ENCODE measurements around the gene GPC6.

DNA sequence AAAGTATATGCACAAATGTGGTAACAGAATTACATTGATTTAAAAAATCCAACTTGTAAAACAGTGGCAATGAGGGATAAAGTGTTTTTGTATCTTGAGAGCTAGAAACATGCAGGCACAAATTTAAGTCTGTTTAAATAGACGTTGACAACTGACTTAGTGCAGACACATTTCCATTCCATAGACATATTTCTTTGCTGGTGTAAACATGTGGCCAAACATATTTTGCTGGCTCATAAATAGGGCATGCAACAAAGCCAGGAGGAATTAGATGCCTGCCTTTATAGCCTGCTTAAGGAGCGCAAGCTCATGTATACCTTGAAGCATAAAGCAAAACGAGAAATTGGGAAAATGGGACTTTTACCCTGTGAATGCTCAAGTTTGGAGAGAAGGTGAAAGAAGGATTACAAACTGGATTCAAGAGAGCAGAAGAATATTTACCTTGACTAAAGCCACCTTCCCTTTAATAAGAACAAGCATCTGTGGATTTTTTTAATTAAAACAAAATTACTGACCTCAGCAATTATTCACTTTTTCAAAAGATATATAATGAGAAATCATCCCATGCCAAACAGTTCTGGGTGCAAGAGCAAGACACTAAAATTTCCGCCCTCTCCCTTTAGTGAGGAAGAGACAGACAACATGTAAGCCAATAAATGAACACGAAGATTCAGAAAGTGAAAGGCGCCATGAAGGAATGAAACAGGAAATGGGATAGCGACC lies 1181.9 kb downstream of the GPC6 start:
- no peak for TF ChIP-seq RAD21 (conservative IDR thresholded peaks at IDR 0.05 in 1 of 2, IDR thresholded peaks at IDR 0.05 in 1 of 2)
- no peak for TF ChIP-seq CTCF (IDR thresholded peaks at IDR 0.05)
- TF ChIP-seq POLR2A (IDR thresholded peaks at IDR 0.05; ENCODE audit: low read length): no peak
- TF ChIP-seq CHD2 (IDR thresholded peaks at IDR 0.05; ENCODE audit: low read length, partially characterized antibody): no peak
- TF ChIP-seq REST (IDR thresholded peaks at IDR 0.05): no peak
- TF ChIP-seq MYC (IDR thresholded peaks at IDR 0.05; ENCODE audit: borderline replicate concordance, low read length): no peak
- TF ChIP-seq RCOR1 (IDR thresholded peaks at IDR 0.05; ENCODE audit: low read depth, low read length): no peak
- no peak for TF ChIP-seq KDM5A (IDR thresholded peaks at IDR 0.05)
- no peak for TF ChIP-seq EP300 (IDR thresholded peaks at IDR 0.05)
- no peak for TF ChIP-seq BCL3 (IDR thresholded peaks at IDR 0.05)

Measured in A549 (cell line).